HG02588 (cell line): ENCODE measurements around the gene TUSC1.
"Not testable (repeated sequence)": the region's sequence is repeated elsewhere in the genome, so short reads cannot be mapped to it uniquely, and the experiment has no call there.

Experiments used
- ATAC-seq: cut with Tn5 transposase; IDR thresholded peaks from one replicate; pipeline ENCODE4 v1.9.1; 2021; ENCODE audit warnings: mild to moderate bottlenecking, moderate library complexity; ENCODE audit not compliant: unreplicated experiment

The TUSC1 gene

GRCh38 chr9:25678147-25678666 lies at the start of gene TUSC1:
Gene TUSC1, minus strand, starts transcription at chr9:25678444. Its CDS starts 132 bp downstream, at chr9:25678312.
- ATAC-seq, result peak; percentile 73

GRCh38 chr9:25726871-25727410 lies 48.7 kb upstream of the TUSC1 start:
- no peak for ATAC-seq

- no peak for ATAC-seq
Observed at GRCh38 chr9:25724424-25724823, 46.2 kb upstream of the TUSC1 start.

GRCh38 chr9:25716220-25716872 lies 38.1 kb upstream of the TUSC1 start:
- no peak for ATAC-seq

GRCh38 chr9:25709941-25710340 lies 31.7 kb upstream of the TUSC1 start:
- ATAC-seq, result no peak

GRCh38 chr9:25704800-25705199 lies 26.6 kb upstream of the TUSC1 start:
- ATAC-seq, result no peak

DNA sequence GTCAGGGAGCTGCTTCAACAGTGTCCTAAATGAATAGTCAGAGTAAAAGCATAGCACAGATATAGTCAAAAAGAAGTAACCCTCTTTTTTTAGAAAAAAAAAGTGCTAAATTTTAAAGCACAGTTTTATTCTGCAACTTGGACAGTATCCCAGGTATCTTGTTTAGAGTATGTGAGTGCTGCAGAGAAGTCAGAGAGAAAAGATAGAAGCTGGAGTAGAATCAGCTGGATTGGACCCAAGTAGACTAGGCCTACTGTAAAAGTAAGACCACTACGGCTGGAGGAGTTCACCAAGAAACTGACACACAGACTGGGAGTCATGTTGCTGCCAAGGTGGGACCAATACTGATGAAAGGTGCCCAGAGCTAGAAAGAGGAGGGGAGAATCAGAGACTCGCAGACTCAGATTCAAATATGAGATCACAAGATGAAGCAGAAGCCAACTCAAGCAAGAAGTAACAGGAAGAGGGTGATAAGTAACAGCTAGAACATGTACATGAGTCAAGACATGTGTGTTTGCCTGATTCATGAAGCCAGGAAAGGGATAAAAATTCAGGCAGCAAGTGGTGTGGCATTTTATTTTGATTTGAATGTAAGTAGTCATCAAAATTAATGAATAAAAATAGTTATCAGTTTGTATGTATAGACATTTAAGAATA lies 25.6 kb upstream of the TUSC1 start:
- no peak for ATAC-seq

DNA sequence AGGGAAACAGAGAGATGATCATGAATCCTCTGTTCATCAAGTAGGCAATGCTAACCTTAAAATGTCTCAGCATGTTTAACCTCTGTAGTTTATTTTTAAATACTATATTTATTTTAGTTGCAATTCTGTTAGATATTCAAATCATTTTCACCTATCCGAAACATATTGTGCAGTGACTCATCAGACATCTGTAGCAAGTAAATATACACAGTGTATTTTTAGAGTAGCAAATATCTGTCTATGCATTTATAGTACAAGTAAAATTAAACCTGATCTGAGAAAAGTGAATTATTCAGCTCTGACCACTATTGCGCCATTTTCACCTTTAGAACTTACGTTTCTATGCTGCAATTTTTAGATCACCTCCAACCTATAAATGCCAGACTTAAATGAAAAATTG lies 24.3 kb upstream of the TUSC1 start:
- no peak for ATAC-seq

GRCh38 chr9:25700899-25701298 lies 22.7 kb upstream of the TUSC1 start:
- not testable (repeated sequence) for ATAC-seq

DNA sequence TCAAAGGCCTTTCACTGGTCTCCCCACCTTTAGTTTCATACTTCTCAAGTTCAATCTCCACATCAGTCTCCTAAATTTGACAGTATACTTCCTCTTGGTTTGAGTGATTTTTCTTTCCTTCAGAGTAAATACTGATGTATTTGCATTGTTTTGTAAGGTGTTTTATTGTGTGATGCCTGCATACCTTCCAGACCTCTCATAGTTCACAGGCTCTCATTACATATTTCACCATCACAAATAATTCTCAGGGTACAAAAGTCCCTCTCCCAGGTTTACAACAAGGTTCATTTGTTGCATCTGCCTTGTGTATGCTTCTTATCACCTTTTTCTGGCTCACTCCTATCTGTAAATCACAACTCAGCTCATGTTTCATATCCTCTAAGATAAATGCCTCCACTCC lies 22.2 kb upstream of the TUSC1 start:
- no peak for ATAC-seq

GRCh38 chr9:25691786-25692185 lies 13.5 kb upstream of the TUSC1 start:
- ATAC-seq, result no peak

DNA sequence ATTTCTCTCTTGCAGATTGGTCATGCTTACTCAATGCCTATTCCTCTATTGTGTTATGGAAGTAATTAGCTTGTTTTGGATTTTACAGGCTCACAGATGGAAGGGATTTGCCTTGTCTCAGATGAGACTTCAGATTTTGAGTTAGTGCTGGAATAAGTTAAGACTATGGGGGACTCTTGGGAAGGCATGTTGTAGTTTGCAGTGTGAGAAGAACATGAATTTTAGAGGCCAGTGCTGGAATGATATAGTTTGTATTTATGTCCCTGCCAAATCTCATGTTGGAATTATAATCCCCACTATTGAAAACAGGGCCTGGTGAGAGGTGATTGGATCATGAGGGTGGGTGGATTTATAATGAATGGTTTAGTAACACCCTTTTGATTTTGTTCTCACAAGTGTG lies 6.1 kb upstream of the TUSC1 start:
- ATAC-seq, result no peak

- no peak for ATAC-seq
Observed at GRCh38 chr9:25681266-25681665, 3.0 kb upstream of the TUSC1 start.

DNA sequence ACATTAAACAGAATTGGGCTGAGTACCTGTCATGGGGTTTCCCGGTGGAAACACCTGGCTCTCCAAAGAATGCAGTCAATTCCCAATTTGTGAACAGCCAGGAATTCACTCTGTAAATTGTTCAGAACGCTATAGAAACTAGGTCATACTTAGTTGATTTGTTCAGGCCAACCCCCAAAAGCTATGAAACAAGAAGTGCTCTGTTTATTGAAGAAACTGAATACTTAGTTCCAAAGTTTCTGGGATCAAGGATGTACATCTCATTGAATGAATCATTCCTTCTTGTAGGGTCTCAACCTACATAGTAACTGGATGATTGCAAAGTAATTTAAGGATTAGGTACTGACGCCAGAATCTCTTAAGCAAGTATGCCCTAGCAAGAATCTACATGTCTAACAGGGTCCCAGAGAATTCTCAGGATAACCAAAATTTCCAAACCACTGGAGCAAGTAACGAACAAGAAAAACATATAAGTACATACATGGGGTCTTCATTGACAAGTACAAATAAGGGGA lies 659 bp upstream of the TUSC1 start:
- no peak for ATAC-seq

- peak; percentile 64 for ATAC-seq
Observed at GRCh38 chr9:25677301-25678146, 720 bp downstream of the TUSC1 start.

- ATAC-seq, result not testable (repeated sequence)
Observed at GRCh38 chr9:25675858-25676257, 2.4 kb downstream of the TUSC1 start.

- ATAC-seq, result no peak
Observed at GRCh38 chr9:25658571-25658970, 19.7 kb downstream of the TUSC1 start.

DNA sequence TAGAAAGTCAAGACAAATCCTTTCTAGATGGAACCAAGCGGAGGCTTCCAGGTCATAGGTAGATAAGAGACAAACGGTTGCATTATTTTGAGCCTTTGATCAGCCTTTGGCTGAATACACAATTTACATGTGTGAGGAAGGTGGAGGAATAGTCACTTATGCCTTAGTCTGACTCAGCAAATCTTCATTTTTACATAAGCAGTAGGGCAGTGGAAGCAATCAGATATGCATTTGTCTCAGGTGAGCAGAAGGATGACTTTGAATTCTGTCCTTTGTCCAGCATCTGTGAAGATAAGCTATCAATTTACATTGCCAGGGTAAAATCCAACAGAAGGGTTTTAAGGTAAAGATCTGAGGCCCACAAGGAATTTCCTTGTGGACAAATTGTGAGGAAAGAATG lies 23.8 kb downstream of the TUSC1 start:
- ATAC-seq, result no peak

DNA sequence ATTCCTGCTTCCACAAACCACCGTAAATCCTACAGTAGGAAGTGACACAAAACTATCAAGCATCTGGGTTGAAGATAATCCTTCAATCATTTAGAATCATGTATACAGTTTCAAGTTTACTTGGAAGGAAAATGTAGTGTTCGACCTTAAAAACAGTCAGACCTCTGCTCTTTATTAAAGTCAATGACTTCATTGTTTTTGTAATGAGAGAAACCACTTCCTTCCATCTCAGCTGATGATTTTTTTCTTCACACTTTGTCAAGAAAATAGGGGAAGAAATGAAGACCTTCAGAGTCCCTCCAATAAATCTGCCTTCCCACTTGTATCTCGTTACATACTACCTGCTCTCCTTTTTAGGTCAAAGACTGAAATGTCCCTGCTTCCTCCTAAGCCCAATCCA lies 30.1 kb downstream of the TUSC1 start:
- no peak for ATAC-seq

DNA sequence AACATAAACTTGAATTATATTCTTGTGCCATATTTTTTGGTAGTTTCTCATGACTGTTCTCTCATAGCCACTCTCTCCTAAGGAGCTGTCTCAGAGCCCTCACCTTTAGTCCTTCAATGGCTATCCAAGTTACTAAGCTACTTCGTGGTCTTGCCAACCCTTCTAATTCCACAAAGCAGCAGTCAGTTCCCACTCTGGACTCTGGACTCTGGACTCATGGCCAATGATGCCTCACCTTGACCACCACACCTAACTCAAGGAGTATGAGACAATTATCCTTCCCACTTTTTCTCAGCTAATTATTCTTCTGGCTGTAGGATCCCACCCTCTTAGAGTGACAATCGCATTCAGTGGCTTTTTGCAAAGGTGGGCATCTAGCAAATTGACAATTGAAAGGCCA lies 42.2 kb downstream of the TUSC1 start:
- ATAC-seq, result no peak

- no peak for ATAC-seq
Observed at GRCh38 chr9:25629231-25629630, 49.0 kb downstream of the TUSC1 start.
